NCI-H1105 treated with DMSO at 0.1 percent for 48 hours (cell line): ENCODE measurements around the gene RASA2.
A peak's percentile ranks its signal among the peaks of the same experiment; 100 is the strongest.
"Not testable (repeated sequence)": the region's sequence is repeated elsewhere in the genome, so short reads cannot be mapped to it uniquely, and the experiment has no call there.

Experiments
- DNase-seq: peaks from one replicate; lab custom pipeline; 2025; lab: John Stamatoyannopoulos, UW

The RASA2 gene

DNA sequence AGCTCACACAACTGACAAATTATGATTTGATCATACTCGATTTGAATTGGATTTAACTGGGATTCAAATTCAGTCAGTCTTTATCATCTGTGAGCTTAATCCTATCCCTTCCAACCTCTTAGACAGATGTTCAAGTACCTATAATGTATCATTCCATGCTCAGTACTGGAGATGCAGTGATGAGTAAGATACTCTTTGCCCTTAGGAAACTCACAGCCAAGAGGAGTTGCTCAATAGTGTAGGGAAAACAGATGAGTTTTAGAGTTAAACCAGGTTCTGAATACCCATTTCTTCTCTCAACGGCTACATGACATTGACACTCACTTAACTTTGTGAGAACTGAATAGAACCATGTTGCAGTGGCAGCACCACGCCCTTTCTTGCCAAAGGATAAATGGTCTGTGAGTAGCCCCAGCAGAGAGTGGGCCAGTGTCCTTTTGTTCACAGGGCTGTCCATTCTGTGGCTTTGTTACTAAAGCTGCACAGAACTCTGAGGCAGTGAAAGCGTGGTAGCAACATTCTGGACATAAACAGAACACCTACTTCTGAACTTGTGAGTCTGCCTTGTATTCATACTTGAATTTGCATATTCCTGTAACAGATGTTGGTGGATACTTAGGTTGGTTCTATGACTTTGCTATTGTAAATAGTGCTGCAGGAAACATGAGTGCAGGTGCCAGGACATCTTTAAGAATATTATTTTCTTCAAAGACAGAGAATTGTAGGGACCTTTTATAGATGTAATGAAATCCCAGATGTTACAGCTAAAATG lies 91.6 kb downstream of the RASA2 start:
- DNase-seq = no peak

DNA sequence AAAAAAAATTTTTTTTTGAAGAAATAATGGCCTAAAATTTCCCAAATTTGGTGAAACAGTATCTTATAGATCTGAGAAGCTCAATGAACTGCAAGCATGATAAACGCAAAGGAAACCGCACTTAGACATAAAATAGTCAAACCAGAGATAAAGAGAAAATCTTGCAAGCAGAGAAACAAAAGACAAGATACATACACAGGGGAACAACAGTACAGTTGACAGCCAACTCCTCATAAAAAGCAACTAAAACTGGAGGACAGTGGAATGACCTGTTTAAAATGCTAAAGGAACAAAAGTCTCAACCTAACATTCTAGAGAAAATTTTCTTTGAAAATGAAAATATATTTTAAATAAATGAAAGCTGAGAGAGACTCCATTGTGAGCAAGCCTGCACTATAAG lies 107.5 kb downstream of the RASA2 start:
- no peak for DNase-seq

DNA sequence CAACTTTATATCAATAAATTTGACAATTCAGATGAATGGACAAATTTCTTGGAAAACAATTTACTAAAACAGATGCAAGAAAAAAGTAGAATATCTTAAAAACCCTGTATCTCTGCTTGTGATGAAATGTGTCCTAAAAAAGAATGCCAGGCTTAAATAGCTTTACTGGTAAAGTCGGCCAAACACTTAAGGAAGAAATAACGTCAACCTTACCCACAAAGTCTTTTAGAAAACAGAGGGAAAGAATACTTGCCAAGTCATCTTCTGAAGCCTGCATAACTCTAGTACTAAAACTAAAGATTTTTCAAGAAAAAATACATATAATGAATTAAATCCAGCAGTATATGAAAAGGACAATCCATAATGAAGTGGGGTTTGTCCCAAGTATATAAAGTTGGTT lies 111.1 kb downstream of the RASA2 start:
- no peak for DNase-seq

DNA sequence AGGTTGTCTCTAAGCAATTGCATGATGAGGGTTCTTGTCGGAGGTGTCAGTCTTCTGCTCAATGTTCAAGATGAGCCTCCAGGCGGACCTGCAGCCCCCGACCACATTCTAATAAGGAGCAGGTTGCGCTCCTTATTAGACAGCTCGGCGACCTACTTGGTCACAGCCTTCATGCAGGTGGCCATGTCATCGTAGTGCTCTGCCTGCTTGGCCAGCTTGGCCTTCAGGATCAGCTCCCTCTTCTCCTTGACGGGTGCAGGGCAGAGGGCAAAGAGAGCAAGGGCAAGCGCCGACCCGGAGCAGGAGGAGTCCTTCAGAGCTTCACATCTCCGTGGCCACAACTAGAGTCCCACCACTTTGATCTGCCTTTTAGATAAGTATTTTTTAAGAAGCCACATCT lies 113.5 kb downstream of the RASA2 start:
- no peak for DNase-seq

DNA sequence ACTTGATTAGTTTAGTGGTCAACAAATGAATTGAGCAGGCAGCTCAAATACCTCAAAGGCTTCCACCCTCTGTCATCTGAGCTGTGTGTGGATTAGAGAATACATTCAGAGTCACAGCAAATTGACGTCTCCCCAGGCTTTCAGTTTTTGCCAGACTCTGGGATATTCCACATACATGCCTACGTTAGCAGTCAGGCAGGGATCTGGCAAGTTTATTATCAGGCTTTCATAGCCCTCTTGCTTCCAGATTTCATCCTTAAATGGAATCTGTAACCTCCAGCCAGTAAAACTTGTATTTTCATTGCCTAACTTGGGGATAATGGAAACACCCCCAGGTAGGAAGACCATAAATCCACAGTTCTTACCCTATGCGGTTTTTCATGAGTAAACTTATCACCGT lies 115.9 kb downstream of the RASA2 start:
- DNase-seq = no peak

DNA sequence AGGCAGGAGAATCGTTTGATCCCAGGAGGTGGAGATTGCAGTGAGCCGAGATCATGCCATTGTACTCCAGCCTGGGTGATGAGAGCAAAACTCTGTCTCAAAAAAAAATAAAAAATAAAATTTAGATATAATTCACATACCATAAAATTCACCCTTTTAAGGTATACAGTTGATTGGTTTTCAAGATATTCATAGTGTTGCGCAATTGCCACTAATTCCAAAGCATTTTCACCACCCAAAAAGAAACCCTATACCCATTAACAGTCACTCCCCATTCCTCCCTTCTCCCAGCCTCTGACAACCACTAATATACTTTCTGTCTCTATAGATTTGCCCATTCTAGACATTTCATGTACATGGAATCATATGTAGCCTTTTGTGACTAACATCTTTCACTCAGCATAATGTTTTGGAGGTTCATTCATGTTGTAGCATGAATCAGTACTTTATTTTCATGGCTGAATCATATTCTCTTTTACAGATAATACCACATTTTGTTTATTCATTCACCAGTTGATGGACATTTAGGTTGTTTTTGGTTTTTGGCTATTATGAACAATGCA lies 116.7 kb downstream of the RASA2 start:
- no peak for DNase-seq

DNA sequence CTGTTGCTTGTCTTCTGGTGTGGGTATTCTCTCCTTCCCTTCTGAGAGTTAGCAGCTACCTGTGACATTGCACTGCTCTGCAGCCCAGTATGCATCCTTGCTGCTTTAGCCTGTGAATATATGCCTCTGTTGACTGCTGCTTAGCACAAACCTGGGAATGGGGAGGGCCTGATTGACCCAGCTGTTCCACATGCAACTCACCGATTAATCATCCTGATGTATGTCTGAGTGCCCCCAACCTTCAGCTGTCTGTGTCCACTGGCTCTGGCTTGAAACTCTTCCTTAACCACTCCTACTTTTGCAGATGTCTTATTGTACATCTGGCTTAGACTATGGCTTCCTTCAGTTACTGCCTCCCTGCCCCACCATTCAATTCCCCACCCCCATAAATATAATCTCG lies 119.1 kb downstream of the RASA2 start:
- DNase-seq = no peak

DNA sequence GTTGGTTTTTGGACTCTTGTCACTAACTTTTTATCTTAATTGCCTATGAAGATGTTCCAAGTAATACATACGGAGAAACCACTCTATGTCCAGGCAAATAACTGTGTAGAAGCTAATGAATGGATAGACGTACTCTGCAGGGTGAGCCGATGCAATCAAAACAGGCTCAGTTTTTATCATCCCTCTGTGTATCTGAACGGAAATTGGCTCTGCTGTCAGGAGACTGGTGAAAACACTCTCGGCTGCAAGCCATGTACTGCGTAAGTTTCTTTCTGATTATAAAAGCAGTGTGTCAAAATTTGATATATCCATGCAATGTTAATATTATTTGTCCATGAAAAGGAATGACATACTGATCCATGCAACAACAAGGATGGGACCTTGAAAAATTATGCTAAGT lies 121.6 kb downstream of the RASA2 start:
- no peak for DNase-seq

DNA sequence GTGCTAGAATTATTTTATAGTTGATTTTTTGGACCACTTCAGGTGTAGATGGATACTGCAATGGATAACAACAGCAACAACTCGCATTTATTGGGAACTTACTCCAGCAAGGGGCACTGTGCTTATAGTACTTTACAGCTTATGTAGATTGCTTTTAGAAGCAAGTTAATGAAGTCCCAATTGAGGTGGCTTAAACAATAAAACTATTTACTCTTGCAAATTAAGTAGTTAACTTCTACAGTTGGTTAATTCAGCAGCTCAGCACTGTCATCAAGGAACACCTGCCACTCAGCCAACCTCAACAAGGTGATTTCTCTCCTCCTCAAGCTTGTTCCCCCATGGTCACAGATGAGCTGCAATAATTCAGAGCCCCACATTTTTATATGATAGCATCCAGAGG lies 124.1 kb downstream of the RASA2 start:
- DNase-seq = peak; percentile 91

DNA sequence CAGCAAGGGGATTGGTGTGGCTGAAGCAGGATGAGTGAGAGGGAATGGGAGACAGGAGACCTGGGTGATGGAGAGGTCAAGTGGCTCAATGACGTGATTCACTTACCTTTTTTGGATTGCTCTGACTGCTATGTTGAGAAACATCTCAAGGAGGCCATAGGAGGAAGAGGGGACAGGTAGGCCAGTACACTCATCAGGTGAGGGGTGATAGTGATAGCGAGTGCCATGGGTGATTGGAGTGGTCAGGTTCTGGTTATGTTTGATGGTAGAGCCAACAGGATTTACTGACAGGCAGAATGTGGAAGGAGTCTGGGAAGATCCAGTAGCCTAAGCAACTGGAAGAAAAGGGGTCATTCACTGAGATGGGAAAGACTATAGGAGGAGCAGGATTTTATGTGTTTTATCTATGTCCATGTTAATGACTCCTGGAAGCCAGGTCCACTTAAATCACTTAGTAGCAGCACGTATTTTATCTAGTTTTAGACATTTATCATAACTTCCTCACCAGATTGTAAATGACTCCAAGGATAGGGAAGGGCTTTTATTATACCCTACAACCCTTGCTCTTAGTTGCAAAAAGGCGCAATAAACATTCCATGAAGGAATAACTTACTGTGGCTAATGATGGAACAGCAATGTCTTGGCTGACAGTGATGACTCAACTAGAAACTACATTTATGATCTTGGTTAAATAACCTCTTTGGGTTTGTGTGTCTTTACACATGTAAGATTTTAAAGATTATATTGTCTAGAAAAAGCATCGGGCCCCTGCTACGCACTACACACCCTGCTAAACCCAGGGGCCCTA lies 131.5 kb downstream of the RASA2 start:
- no peak for DNase-seq

DNA sequence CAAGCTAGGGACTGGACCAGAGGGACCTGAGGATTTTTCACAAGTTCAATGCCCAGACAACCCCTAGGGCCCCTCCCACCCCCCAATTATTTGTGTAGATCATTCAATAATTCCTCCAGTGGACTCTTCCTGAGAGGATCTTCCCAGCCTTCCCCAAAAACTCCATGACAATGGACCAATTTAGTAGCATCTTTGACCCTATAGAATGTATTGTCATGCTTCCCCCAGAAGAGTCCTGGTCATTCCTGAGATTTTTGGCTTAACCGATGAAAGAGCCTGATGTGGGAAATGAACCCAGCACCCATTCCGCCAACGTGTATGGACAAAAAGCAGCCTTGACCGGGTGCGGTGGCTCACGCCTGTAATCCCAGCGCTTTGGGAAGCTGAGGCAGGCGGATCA lies 132.1 kb downstream of the RASA2 start:
- DNase-seq = no peak

DNA sequence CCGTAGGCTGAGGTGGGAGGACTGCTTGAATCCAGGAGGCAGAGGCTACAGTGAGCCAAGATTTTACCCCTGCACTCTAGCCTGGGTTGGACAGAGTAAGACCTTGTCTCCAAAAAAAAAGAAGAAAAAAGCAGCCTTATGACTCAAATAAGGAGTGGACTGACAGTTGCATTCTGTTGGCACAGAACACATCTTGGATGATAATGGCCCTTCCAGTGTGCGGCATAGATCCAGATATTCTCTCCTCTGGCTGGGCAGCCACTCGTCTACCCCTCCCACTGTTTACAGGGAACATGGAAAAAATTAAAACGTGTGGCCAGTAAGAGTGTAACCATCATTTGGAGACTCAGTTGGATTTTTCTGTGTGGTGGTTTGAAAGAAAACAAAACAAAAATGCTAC lies 132.6 kb downstream of the RASA2 start:
- no peak for DNase-seq

DNA sequence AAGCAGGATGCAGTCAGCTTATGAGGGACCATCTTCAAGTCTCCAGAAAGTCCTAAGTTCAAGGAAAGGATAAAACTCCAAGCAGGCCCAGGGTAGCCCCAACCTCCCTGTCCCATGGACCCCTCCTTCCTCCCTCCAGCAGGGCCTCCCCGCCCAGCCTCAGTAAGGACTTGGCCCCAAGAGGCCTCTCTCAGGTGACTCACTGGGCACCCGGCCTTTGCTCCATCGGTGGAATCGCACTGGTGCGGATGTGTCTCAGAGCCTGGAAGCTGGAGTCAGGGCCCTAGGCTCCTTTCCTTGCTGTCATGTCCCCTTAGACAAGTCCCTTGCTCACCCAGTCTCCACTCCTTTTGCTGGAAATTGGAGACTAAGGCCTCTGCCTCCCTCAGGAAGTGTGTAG lies 136.9 kb downstream of the RASA2 start:
- DNase-seq = no peak

DNA sequence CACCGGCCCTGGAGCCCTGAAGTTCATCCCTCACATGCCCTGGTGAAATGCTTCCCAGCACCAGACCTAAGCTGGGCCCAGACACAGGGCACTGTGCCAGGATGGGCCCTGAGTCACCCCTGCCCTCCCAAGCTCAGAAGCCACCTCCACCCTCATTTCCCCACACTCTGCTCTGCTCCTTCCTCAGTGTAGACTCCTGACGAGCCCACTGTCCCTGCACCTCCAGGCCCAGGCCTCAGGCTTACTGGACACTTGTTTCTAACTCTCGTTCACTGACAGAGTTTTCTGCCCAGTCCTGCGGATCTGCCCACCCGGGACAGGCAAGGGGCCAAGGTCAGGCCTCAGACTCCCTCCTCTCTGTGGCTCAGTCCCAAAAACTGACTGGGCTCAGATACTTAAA lies 138.7 kb downstream of the RASA2 start:
- no peak for DNase-seq

DNA sequence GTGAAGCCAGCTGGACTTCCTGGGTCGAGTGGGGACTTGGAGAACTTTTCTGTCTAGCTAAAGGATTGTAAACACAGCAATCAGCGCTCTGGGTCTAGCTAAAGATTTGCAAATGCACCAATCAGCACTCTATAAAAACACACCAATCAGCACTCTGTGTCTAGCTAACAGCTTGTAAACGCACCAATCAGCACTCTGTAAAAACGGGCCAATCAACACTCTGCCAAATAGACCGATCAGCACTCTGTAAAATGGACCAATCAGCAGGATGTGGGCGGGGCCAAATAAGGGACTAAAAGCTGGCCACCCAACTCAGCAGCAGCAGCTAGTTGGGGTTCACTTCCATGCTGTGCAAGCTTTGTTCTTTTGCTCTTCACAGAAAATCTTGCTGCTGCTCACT lies 141.5 kb downstream of the RASA2 start:
- not testable (repeated sequence) for DNase-seq

DNA sequence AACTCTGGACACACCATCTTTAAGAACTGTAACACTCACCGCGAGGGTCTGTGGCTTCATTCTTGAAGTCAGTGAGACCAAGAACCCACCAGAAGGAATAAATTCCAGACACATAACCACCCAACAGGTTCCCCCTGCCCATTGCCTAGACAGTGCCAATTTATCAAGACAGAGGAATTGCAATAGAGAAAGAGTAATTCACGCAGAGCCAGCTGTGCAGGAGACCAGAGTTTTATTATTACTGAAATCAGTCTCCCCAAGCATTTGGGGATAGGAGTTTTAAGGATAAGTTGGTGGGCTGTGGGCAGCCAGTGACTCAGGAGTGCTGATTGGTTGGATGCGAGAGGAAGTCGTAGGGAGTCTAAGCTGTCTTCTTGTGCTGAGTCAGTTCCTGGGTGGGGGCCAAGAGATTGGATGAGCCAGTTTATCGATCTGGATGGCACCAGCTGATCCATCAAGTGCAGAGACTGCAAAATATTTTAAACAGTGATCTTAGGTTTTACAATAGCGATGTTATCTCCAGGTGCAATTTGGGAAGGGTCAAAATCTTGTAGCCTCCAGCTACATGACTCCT lies 142.1 kb downstream of the RASA2 start:
- not testable (repeated sequence) for DNase-seq

DNA sequence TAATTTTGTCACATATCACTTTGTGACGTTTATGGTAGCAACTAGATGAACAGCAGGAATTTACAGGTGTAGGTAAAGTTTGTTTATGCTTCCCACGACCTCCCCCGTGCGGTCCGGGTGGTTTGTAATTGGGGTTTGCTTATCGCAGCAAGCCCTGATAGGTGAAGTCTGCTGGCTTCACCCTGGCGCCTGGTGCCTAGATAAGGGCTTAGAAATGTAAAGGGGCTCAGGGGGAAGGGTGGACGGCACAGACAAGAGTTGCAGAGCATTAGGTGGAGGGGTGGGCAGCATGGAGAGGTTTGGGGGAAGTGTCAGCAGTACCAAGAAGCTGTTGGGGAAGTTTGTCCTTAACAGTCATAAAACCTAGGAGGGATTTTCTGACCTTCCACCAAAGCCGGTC lies 143.1 kb downstream of the RASA2 start:
- DNase-seq = no peak

DNA sequence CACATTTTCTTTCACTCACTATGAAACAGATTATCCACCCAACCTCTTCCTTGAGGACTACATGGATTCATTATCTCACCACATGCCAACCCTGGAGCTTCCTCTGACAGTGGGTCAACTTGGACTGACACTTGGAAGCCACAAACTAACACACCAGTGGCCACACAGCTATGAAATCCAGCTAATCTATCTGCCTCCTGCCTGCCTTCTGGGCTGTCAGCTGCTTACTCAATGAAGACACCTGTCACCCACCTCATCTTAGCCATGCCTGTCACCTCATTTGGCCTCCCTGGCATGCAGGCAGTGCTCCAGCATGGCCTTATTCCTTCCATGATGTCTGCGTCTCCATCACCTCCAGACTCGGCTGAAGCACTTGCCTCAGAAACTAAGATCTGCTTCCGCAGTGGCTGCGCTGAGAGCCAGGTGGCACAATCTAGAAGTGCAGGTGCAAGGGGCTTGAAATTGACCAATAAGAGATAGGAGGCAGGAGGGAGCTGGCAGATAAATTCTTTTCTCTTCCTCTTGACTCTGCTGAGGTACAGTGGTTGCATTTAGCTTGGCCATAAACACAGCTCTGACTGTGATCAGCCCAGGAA lies 146.1 kb downstream of the RASA2 start:
- peak; percentile 30 for DNase-seq

DNA sequence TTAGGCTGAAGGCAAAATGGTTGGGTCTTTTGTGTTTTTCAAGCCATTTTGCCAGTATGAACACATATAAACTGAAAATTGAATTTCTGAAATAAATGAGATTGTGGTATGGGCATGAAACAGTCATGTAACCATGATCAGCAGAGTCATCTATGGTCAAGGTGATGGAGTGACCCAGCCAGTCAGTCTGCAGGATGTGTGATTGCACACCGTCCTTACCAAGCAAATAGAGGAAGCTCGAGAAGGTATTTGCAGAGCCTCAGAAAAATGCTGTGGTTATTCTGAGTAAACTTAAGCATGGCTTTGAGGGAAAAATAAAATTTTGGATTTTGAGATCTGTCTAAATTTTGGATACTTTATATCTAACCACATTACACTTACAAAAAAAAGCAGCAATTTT lies 155.4 kb downstream of the RASA2 start:
- no peak for DNase-seq

DNA sequence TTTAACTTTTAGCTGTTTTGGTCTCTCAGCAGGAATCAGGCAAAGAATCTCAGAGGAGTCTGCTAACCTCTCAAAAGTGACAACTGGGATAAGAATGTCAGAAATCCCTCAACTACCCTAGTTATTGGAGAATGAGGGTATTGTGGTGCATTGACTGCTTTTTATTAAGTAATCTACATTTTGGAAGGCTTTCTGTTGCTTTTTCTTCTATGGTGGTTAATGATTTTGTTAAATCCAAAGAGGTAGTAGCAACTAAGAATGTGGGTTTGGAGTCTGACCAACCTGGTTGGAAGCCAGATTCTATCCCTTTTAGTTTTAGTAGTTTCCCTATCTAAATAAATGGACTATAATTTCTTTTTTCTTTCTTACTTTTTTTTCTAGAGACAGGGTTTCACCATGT lies 156.6 kb downstream of the RASA2 start:
- no peak for DNase-seq

DNA sequence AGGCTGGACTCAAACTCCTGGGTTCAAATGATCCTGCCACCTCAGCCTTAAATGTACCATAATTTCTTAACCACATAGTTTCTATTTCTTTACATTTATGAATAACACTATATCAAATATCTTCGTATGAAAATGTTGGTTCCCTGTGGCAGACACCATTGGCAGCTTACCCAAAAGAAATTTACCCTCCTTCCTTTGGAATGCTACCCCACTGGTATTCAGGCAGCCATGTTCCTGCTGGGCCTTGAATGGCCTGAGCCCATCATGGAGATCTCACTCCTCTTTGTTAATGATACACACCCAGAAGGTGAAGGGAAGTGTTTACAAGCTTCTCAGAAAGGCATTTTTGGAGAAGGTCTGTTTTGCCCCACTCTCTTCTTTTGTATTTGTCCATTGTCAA lies 157.0 kb downstream of the RASA2 start:
- no peak for DNase-seq

DNA sequence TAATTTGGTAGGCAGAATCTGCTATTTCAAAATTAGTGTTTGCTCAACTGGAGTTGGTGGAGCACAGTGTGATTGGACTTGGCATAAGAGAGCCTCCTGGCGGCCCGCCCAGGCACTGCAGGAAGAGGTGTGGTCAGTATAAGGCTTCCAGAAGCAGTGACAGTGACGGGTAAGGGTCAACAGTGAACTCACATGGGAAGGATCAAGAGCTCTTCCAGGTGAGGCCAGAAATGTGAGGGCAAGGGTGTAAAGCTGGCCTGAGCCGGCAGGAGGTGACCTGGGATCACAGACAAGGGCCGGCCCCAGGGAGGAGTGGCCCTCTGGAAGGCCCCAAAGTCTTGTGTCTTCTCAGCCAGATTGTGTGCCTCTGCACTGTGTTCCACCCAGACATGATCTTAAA lies 158.1 kb downstream of the RASA2 start:
- peak; percentile 8 for DNase-seq
